ENCODE data around the gene SEZ6L. TPM values are rescaled to one million over a fixed set of nuclear protein-coding genes. Genes with fewer than 3 reads are reported as not detected.
A peak's percentile ranks its signal among the peaks of the same experiment; 100 is the strongest.

Gene SEZ6L
- polyA plus RNA-seq, 1 donor from 2014 or later = not detected

DNA sequence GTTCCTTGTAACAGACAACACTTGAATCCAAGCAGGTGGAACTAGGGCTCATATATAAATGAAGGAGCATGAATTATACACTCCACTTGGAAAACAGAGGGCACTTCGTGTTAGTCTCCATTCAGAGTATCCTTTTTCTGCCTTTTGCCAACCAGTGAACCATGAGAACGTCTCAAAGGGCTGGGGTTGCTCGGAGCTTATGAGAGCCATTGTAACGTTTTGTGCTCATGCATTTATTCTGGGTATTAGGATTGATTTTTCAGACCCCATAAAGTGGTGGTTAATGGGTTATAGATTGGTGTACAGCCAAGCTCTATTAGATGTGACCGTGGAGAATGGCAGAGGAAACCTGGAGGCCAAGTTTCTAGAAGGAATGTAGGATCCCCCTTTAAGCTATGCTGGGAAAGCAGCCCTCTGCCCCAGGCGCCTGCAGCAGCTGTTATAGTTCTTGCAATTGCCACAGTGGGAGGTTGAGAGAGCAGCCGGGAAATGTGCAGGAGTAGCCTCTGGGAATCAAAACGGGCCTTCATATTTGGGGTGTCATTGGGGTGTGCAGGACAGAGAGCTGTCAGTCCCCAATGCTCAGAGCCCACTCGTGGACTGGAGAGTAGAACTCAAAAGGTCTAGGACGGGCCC, 205.2 kb downstream of the SEZ6L start:
- Mint-ChIP-seq H3K4me1 (peaks cover 0 to 4% (median 0%) of the 10 kb centered on the region in 3 donors), H3K27me3 (peaks cover 29% of the 10 kb centered on the region), H3K27ac (no peak overlapping the region)

GRCh38 chr22:26377170-26377830, 208.0 kb downstream of the SEZ6L start:
- Mint-ChIP-seq H3K36me3 (peaks cover 2% of the 10 kb centered on the region), H3K9me3 (peaks cover 0 to 3% (median 1%) of the 10 kb centered on the region in 3 donors), H3K4me1 (peaks cover 0 to 4% (median 0%) of the 10 kb centered on the region in 3 donors), H3K27me3 (peaks cover 31% of the 10 kb centered on the region), H3K27ac (no peak overlapping the region), H3K4me3 (no peak overlapping the region)

More for the DNA sequence above, 205.2 kb downstream of the SEZ6L start:
- Mint-ChIP-seq H3K36me3 (peaks cover 2% of the 10 kb centered on the region), H3K4me3 (no peak overlapping the region), H3K9me3 (peaks cover 0 to 3% (median 1%) of the 10 kb centered on the region in 3 donors)

GRCh38 chr22:26380072-26380830, 211.0 kb downstream of the SEZ6L start:
- H3K27me3 Mint-ChIP-seq = peaks cover 25% of the 10 kb centered on the region
- H3K36me3 Mint-ChIP-seq = peaks cover 2% of the 10 kb centered on the region
- peaks cover 0 to 4% (median 0%) of the 10 kb centered on the region in 3 donors for H3K4me1 Mint-ChIP-seq
- H3K9me3 Mint-ChIP-seq = peaks cover 0 to 3% (median 1%) of the 10 kb centered on the region in 3 donors
- no peak overlapping the region for H3K27ac Mint-ChIP-seq
- no peak overlapping the region for H3K4me3 Mint-ChIP-seq

- H3K27ac Mint-ChIP-seq = no peak overlapping the region
- no peaks in the 10 kb centered on the region for H3K36me3 Mint-ChIP-seq
- peaks cover 0 to 3% (median 0%) of the 10 kb centered on the region in 3 donors for H3K9me3 Mint-ChIP-seq
- H3K4me3 Mint-ChIP-seq = no peak overlapping the region
- H3K27me3 Mint-ChIP-seq = peaks cover 15% of the 10 kb centered on the region
- no peaks in the 10 kb centered on the region for H3K4me1 Mint-ChIP-seq
These were observed 213.5 kb downstream of the SEZ6L start for GRCh38 chr22:26382782-26383181.

DNA sequence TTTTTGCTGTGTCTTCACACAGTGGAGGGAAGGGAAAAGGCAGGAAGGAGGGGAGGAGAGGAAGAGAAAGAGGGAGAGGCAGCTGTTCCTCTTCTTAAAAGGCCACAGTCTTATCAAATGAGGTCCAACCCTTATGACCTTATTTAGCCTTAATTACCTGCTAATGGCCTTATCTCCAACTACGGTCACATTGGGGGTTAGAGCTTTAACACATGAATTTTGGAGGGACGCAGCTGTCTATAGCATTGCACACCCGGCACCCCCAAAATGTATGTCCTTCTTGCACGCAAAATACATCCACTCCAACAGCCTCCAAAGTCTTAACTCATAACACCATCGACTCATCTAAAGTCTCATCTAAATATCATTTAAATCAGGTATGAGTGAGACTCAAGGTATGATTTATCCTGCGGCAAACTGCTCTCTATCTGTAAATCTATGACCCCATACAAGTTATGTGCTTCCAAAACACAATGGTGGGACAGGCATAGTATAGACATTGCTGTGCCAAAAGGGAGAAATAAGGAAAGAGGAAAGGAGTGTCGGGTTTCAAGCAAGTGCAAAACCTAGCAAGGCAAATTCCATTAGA, 214.8 kb downstream of the SEZ6L start:
- Mint-ChIP-seq H3K4me3 (no peak overlapping the region), H3K36me3 (no peaks in the 10 kb centered on the region), H3K4me1 (no peaks in the 10 kb centered on the region), H3K9me3 (peaks cover 0 to 3% (median 0%) of the 10 kb centered on the region in 3 donors), H3K27ac (no peak overlapping the region), H3K27me3 (peaks cover 10% of the 10 kb centered on the region)

DNA sequence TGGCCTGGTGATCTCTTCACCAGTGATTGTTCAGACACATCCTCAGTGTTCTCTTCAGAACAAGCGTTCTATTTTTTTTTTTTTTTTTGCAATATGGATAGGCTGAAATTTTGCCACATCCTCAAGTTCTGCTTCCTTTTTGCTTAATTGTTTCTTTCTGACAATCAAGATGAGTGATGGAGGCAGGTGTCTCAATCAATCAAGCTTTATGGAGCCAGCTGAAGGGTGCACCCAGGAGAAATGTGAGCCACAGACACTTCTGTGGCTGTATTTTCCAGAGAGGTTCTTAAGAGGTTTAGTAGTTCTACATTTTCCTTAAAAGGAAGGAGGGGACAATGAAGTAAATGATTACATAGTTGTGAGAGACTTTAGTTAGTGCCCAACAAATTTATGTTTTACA, 215.9 kb downstream of the SEZ6L start:
- Mint-ChIP-seq H3K27ac (no peak overlapping the region), H3K27me3 (peaks cover 12% of the 10 kb centered on the region), H3K4me3 (no peak overlapping the region), H3K9me3 (peaks cover 0 to 3% (median 0%) of the 10 kb centered on the region in 3 donors), H3K4me1 (no peaks in the 10 kb centered on the region), H3K36me3 (no peaks in the 10 kb centered on the region)

DNA sequence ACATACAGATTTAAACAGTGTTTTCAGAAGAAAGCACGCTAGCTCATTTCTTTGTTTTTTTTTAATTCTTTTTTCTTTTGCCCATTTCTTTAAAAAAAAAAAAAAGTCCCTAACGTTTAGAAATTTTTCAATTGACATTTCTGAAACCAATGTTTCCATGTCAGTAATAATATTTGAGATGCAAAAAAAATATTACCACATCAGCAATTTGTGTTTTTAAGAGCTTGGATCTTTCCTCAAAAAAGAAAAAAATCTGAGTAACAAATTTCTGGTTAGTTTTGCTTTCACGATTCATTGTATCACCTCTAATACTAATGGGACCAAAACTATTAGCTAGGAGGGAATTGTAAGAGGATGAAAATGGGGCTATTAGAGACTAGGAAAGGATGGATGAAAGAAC, 219.9 kb downstream of the SEZ6L start:
- Mint-ChIP-seq H3K4me1 (no peaks in the 10 kb centered on the region), H3K27ac (no peak overlapping the region), H3K4me3 (no peak overlapping the region), H3K36me3 (no peaks in the 10 kb centered on the region), H3K9me3 (peaks cover 0 to 3% (median 0%) of the 10 kb centered on the region in 3 donors), H3K27me3 (peaks cover 7% of the 10 kb centered on the region)

DNA sequence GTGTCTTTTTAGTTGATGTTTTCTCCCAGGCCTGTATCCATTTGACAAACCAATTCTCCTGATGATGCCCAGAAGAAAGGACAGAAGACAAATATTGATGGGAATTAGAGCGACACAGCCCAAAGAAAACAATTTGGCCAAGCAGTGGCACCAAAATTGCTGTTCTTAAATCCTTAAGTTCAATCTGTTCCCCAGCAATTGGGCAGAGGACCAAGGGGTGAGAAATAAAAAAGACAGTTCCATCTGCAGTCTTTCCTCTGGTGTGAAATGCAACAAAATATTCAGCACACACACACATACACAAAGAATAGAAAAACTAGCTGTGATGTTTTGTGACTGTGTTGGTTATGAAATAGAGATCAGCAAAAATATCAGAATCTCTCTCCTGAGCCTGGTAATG, 221.8 kb downstream of the SEZ6L start:
- Mint-ChIP-seq H3K27me3 (peaks cover 5% of the 10 kb centered on the region), H3K9me3 (peaks cover 0 to 3% (median 0%) of the 10 kb centered on the region in 3 donors), H3K4me3 (no peak overlapping the region), H3K36me3 (no peaks in the 10 kb centered on the region), H3K4me1 (no peaks in the 10 kb centered on the region), H3K27ac (no peak overlapping the region)

DNA sequence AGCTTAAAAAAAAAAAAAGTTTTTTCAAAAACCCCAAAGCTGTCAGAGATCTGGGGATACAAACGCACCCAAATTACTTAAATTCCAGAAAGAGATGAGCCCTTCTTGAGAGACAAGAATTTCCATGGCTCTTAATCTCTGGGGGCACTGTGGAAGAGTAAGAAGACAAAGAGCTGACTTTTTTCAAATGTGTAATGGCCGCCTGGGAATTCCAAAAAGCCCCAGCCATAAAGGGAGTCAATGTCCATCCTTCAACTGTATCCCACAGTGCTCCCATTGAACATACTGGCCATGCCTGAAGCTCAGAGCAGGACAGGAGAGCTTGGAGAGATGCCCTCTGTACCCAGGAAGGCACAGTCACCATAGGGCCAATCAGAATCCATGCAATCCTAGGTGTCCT, 222.4 kb downstream of the SEZ6L start:
- H3K4me3 Mint-ChIP-seq = no peak overlapping the region
- H3K27ac Mint-ChIP-seq = no peak overlapping the region
- H3K36me3 Mint-ChIP-seq = no peaks in the 10 kb centered on the region
- peaks cover 3% of the 10 kb centered on the region for H3K27me3 Mint-ChIP-seq
- H3K4me1 Mint-ChIP-seq = no peaks in the 10 kb centered on the region
- H3K9me3 Mint-ChIP-seq = peaks cover 0 to 3% (median 0%) of the 10 kb centered on the region in 3 donors

DNA sequence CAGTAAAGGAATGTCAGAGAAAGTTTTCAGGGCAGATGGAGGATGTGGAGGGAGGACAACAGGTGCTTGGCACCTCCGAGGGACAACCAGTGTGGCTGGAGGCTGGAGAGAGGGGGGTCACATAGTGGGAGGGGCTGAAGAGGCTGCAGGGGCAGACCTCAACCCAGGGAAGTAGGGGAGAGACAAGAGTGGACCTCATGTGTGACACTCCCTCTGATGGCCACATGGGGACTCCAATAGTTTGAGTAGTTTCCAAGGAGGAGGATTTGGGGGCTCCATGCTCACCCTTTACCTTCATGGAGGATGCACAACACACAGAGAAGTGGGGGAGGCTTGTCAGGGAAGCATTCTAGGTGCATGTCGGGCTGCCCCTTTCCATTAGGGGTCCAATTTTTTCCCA, 224.7 kb downstream of the SEZ6L start:
- no peak overlapping the region for H3K4me3 Mint-ChIP-seq

DNA sequence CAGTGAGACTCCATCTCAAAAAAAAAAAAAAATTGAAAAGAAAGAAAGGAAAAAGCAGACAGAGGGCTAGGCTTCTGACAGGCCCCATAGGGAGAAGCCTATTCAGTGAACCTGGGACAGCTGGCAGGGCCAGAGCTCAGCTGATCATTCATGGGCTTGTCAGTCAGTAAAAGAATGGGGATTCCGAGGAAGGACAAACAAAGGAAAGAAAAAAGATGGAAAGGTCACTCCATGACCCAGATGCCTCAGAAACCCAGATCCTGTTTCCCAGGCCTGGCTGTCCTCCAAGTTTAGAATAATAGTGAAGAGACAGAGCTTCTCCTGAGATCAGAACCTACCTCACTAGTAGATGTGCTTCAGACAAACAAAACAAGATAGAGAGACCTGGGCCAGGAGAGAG, 225.5 kb downstream of the SEZ6L start:
- no peaks in the 10 kb centered on the region for H3K36me3 Mint-ChIP-seq
- H3K9me3 Mint-ChIP-seq = no peaks in the 10 kb centered on the region
- H3K4me3 Mint-ChIP-seq = no peak overlapping the region
- H3K27ac Mint-ChIP-seq = no peak overlapping the region
- no peaks in the 10 kb centered on the region for H3K4me1 Mint-ChIP-seq
- H3K27me3 Mint-ChIP-seq = peaks cover 2% of the 10 kb centered on the region

More for the DNA sequence above, 224.7 kb downstream of the SEZ6L start:
- no peaks in the 10 kb centered on the region for H3K9me3 Mint-ChIP-seq
- no peak overlapping the region for H3K27ac Mint-ChIP-seq
- peaks cover 3% of the 10 kb centered on the region for H3K27me3 Mint-ChIP-seq
- no peaks in the 10 kb centered on the region for H3K4me1 Mint-ChIP-seq
- no peaks in the 10 kb centered on the region for H3K36me3 Mint-ChIP-seq

DNA sequence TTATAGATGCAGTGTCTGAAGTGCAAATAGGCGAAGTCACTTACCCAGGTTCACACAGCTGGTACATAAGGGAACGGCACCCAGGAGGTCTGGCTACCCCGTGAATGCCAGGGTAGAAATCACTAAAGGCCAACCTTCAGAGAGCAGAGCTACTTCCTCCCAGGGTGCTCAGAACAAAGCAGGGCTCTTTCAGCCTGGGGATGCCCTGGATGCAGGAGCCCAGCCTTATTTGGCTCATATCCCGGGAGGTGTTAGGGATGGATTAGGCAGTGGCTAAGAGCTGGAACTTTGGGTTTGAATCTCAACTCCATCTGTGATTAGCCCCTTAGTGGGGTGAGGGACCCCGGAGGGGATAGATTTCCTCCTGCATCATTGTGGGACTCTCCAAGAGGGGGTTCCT, 226.7 kb downstream of the SEZ6L start:
- Mint-ChIP-seq H3K36me3 (no peaks in the 10 kb centered on the region), H3K9me3 (no peaks in the 10 kb centered on the region), H3K4me3 (no peak overlapping the region), H3K4me1 (no peaks in the 10 kb centered on the region), H3K27ac (peak overlapping the region in 1 of 3 donors; percentile 43), H3K27me3 (peaks cover 4% of the 10 kb centered on the region)

DNA sequence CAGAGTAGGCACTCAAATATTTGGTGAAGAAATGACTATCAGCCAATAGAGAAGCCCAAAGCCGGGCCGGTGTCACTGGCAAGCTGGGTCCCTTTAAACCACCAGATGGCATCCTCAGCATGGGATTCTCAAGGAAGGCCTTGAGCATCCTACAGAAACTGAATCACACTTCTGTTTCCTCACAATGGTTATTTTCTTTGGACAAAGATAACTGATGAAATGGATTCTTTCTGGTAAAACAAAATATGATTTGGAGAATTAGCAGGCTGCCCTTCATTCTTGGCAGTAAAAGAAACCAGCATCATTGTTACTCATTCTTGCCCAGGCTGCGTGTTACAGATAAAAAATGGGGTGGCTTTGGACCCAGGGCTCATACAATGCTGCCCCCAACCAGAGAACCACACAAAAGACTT, 229.5 kb downstream of the SEZ6L start:
- Mint-ChIP-seq H3K27ac (no peak overlapping the region), H3K27me3 (peaks cover 10% of the 10 kb centered on the region), H3K4me1 (no peaks in the 10 kb centered on the region), H3K9me3 (no peaks in the 10 kb centered on the region), H3K4me3 (no peak overlapping the region), H3K36me3 (peaks cover 2% of the 10 kb centered on the region)

DNA sequence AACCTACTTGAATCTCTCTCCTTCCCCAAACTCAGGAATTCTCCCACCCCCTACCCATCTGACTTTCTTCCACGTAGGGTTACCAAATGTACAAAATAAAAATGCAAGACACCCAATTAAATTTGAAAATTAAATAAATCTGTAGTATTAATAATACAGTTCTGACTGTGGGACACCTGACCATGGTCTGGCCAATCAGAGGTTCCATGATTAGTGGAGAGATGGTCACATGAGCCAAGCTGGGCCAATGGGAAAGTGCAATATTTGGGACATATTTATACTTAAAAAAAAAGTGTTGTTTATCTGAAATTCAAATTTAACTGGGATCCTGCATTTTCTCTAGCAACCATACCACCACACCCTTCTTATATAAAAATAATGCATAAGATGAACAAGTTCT, 230.0 kb downstream of the SEZ6L start:
- Mint-ChIP-seq H3K27me3 (peaks cover 10% of the 10 kb centered on the region), H3K4me3 (no peak overlapping the region), H3K4me1 (peaks cover 0 to 3% (median 2%) of the 10 kb centered on the region in 3 donors), H3K9me3 (no peaks in the 10 kb centered on the region), H3K27ac (no peak overlapping the region), H3K36me3 (peaks cover 2% of the 10 kb centered on the region)

DNA sequence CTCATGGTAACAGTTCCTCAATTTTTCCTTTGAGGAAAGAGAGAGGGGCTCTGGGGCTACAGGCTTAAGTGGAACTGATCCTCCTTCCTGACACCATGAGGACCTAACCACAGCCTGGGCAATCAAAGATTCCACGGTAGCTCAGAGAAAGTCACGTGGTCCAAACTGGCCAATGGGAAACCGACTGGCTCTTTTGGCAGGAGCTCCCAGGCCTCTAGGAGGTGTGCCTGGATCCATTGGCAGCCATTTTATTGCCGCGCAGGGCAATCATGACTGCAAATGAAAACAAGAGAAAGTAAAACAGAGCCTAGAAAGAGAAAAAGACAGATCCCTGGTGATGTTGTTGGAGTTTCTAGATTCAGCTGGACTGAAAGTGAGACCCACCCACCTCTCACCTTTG, 232.5 kb downstream of the SEZ6L start:
- Mint-ChIP-seq H3K27me3 (peaks cover 17% of the 10 kb centered on the region), H3K36me3 (peaks cover 4% of the 10 kb centered on the region), H3K27ac (no peak overlapping the region), H3K9me3 (no peaks in the 10 kb centered on the region), H3K4me1 (peaks cover 6 to 10% (median 7%) of the 10 kb centered on the region in 3 donors), H3K4me3 (no peak overlapping the region)

All from IgD-negative memory B cell (primary cell).